Loucy (cell line): ENCODE data around the gene USH1C.

Experiments
- EZH2phosphoT487 ChIP-seq: fragments of 200-600 bp; IDR thresholded peaks from 2 replicates; pipeline ENCODE4 v1.6.1; 2018; ENCODE audit warnings: antibody characterized with exemption, mild to moderate bottlenecking, moderate library complexity, borderline replicate concordance
- TF ChIP-seq, protein P1 (sequence below): fragments of 200-600 bp; sonication (generic); conservative IDR thresholded peaks from 2 replicates; pipeline ENCODE4 v1.5.1; 2014; ENCODE audit warnings: mild to moderate bottlenecking, antibody characterized with exemption, low read length

DNA sequence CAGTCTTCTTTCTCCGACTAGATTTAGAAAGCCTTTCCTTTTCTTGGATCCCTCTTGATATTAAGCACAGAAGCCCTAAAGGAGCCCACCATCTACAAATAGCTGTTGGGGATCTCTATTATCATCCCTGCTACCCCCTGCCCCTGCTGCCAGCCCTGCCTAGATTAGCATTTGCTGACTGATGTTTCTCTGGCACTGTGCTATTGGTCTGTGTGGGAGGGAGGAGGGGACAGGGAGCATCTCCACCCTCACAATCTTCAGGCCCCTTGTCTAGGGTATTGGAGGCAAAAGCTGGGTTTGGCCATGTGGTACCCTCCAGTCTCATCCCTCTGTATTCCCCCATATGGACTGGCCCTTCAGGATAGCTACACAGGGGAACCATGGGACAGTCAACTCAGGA lies 6.2 kb downstream of the USH1C start:
- TF ChIP-seq, protein P1, sequence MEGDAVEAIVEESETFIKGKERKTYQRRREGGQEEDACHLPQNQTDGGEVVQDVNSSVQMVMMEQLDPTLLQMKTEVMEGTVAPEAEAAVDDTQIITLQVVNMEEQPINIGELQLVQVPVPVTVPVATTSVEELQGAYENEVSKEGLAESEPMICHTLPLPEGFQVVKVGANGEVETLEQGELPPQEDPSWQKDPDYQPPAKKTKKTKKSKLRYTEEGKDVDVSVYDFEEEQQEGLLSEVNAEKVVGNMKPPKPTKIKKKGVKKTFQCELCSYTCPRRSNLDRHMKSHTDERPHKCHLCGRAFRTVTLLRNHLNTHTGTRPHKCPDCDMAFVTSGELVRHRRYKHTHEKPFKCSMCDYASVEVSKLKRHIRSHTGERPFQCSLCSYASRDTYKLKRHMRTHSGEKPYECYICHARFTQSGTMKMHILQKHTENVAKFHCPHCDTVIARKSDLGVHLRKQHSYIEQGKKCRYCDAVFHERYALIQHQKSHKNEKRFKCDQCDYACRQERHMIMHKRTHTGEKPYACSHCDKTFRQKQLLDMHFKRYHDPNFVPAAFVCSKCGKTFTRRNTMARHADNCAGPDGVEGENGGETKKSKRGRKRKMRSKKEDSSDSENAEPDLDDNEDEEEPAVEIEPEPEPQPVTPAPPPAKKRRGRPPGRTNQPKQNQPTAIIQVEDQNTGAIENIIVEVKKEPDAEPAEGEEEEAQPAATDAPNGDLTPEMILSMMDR = no peak
- no peak for TF ChIP-seq EZH2phosphoT487
